HL-60 (cell line): ENCODE data around the gene KLHL22.

Experiments
- GABPA ChIP-seq: IDR thresholded peaks from 2 replicates; pipeline ENCODE4 v1.6.1; 2012; ENCODE audit warnings: low read depth
- POLR2AphosphoS5 ChIP-seq: IDR thresholded peaks from 2 replicates; pipeline ENCODE4 v1.6.1; 2012; ENCODE audit warnings: low read depth
- TF ChIP-seq, protein P1 (sequence below): IDR thresholded peaks from one replicate; pipeline ENCODE4 v1.5.1; 2011; ENCODE audit warnings: low read length, control low read depth, inconsistent platforms; ENCODE audit not compliant: insufficient read depth

DNA sequence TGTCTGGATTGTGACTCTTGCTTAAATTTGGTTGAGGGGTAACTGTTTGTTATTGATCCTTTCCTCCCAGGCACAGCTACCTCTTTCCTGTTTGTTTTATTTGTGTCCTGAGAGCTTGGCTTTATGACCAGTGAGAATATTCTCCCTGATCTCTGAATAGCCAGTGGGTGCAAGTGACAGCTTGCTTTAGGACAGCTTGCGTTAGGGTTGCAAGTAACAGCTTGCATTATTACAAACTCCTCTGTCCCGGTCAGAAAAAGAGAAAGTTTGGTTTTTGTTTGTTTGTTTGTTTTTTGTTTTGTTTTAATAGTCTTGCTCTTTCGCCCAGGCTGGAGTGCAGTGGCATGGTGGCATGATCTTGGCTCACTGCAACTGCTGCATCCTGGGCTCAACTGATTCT is 3.3 kb upstream of the KLHL22 start:
- TF ChIP-seq, protein P1, sequence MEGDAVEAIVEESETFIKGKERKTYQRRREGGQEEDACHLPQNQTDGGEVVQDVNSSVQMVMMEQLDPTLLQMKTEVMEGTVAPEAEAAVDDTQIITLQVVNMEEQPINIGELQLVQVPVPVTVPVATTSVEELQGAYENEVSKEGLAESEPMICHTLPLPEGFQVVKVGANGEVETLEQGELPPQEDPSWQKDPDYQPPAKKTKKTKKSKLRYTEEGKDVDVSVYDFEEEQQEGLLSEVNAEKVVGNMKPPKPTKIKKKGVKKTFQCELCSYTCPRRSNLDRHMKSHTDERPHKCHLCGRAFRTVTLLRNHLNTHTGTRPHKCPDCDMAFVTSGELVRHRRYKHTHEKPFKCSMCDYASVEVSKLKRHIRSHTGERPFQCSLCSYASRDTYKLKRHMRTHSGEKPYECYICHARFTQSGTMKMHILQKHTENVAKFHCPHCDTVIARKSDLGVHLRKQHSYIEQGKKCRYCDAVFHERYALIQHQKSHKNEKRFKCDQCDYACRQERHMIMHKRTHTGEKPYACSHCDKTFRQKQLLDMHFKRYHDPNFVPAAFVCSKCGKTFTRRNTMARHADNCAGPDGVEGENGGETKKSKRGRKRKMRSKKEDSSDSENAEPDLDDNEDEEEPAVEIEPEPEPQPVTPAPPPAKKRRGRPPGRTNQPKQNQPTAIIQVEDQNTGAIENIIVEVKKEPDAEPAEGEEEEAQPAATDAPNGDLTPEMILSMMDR, result no peak
- TF ChIP-seq GABPA, result no peak
- TF ChIP-seq POLR2AphosphoS5, result no peak
